WTC11 (cell line): Measurements from ENCODE around the gene TMEM35A.

ENCODE experiments used
- JUN ChIP-seq: sonication (generic); formaldehyde crosslinking; IDR thresholded peaks from 2 replicates; pipeline ENCODE4 v1.8.0; 2023; ENCODE audit warnings: mild to moderate bottlenecking, missing genetic modification reagents
- SMAD3 ChIP-seq: sonication (generic); formaldehyde crosslinking; IDR thresholded peaks from 2 replicates; pipeline ENCODE4 v1.8.0; 2022; ENCODE audit warnings: missing genetic modification reagents, mild to moderate bottlenecking, borderline replicate concordance
- TF ChIP-seq, protein P1 (sequence below): fragments of 200-600 bp; IDR thresholded peaks from 2 replicates; pipeline ENCODE4 v1.8.0; 2022; ENCODE audit warnings: antibody characterized with exemption
- TF ChIP-seq, protein P2 (sequence below): sonication (generic); formaldehyde crosslinking; IDR thresholded peaks from 2 replicates; pipeline ENCODE4 v1.8.0; 2023; ENCODE audit warnings: mild to moderate bottlenecking, missing genetic modification reagents
- TF ChIP-seq, protein P3 (sequence below): sonication (generic); formaldehyde crosslinking; conservative IDR thresholded peaks from 2 replicates; pipeline ENCODE4 v1.8.1; 2022; ENCODE audit warnings: mild to moderate bottlenecking, missing genetic modification reagents

DNA sequence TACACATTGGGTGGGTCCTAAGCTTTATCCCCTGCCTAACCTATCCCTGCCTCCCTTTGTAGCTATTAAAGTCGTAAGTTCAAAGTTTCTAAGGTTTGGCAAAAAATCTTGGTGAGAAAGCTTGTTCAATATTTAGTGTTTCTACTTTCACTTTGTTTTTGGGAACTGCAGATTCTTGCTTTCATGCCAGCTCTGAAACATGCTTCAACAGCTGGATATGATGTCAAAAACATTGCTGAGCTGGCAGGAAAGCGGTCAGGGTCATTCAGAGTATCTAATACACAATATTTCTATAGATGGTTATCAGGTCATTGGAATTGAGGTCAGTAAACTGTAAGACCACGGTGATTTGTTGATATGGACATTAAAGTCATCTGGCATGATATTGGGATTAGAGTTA, 39.0 kb downstream of the TMEM35A start:
- TF ChIP-seq, protein P1, sequence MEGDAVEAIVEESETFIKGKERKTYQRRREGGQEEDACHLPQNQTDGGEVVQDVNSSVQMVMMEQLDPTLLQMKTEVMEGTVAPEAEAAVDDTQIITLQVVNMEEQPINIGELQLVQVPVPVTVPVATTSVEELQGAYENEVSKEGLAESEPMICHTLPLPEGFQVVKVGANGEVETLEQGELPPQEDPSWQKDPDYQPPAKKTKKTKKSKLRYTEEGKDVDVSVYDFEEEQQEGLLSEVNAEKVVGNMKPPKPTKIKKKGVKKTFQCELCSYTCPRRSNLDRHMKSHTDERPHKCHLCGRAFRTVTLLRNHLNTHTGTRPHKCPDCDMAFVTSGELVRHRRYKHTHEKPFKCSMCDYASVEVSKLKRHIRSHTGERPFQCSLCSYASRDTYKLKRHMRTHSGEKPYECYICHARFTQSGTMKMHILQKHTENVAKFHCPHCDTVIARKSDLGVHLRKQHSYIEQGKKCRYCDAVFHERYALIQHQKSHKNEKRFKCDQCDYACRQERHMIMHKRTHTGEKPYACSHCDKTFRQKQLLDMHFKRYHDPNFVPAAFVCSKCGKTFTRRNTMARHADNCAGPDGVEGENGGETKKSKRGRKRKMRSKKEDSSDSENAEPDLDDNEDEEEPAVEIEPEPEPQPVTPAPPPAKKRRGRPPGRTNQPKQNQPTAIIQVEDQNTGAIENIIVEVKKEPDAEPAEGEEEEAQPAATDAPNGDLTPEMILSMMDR: no peak
- TF ChIP-seq, protein P2, sequence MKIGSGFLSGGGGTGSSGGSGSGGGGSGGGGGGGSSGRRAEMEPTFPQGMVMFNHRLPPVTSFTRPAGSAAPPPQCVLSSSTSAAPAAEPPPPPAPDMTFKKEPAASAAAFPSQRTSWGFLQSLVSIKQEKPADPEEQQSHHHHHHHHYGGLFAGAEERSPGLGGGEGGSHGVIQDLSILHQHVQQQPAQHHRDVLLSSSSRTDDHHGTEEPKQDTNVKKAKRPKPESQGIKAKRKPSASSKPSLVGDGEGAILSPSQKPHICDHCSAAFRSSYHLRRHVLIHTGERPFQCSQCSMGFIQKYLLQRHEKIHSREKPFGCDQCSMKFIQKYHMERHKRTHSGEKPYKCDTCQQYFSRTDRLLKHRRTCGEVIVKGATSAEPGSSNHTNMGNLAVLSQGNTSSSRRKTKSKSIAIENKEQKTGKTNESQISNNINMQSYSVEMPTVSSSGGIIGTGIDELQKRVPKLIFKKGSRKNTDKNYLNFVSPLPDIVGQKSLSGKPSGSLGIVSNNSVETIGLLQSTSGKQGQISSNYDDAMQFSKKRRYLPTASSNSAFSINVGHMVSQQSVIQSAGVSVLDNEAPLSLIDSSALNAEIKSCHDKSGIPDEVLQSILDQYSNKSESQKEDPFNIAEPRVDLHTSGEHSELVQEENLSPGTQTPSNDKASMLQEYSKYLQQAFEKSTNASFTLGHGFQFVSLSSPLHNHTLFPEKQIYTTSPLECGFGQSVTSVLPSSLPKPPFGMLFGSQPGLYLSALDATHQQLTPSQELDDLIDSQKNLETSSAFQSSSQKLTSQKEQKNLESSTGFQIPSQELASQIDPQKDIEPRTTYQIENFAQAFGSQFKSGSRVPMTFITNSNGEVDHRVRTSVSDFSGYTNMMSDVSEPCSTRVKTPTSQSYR (CRISPR knock-in tag): no peak
- TF ChIP-seq JUN (CRISPR knock-in tag): no peak
- TF ChIP-seq, protein P3, sequence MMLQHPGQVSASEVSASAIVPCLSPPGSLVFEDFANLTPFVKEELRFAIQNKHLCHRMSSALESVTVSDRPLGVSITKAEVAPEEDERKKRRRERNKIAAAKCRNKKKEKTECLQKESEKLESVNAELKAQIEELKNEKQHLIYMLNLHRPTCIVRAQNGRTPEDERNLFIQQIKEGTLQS (CRISPR knock-in tag): no peak
- TF ChIP-seq SMAD3: no peak
